ENCODE data around the gene CCDC167. TPM values are rescaled to one million over a fixed set of nuclear protein-coding genes. Genes with fewer than 3 reads are reported as not detected.

CCDC167 gene
- total RNA-seq, 1 experiment from 2014 or later, result 31.9 TPM

DNA sequence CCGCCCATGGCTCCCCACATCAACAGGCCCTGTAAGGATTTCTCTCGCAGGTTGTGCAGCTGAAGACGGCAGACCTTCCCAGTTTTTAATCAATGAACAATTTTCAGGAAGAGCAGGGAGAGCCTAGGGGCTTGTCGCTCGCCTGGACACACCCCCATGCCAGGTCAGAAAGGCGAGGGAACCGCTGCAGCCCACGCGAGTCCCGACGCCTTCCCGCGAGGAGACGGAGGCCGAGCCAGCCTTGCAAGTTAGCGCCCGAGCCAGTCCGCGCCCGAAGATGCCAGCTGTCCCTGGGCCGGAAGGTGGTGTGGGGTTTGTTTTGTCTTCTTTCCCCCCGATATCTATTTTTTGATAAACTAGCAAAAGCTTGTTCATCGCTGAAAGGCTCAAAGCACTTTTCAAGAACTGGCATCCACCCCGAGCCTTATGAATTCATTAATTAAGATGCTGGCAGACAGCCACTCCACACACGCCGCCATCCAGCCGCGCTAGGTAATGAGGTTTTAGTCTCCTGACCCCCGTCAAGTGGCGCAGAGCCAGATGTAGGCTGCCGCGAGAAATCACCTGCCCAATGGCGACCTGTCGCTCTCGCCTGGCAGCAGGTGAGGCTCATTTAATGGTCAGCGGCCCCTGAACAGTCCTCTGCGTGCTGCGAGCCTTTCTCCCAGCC lies 6.6 kb downstream of the CCDC167 start:
- no CpG with 5 or more reads among the region's 38 CpGs for WGBS (ENCODE audit: extremely low coverage, insufficient read length, low lambda C conversion rate)
- TF ChIP-seq, protein P1, sequence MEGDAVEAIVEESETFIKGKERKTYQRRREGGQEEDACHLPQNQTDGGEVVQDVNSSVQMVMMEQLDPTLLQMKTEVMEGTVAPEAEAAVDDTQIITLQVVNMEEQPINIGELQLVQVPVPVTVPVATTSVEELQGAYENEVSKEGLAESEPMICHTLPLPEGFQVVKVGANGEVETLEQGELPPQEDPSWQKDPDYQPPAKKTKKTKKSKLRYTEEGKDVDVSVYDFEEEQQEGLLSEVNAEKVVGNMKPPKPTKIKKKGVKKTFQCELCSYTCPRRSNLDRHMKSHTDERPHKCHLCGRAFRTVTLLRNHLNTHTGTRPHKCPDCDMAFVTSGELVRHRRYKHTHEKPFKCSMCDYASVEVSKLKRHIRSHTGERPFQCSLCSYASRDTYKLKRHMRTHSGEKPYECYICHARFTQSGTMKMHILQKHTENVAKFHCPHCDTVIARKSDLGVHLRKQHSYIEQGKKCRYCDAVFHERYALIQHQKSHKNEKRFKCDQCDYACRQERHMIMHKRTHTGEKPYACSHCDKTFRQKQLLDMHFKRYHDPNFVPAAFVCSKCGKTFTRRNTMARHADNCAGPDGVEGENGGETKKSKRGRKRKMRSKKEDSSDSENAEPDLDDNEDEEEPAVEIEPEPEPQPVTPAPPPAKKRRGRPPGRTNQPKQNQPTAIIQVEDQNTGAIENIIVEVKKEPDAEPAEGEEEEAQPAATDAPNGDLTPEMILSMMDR (conservative IDR thresholded peaks at IDR 0.05), result no peak
- no peak overlapping the region for H2BK12ac ChIP-seq (ENCODE audit: insufficient read length, low read depth, low read length)
- DNase-seq, result no peak
- Mint-ChIP-seq H3K9me3 (no peaks in the 10 kb centered on the region), H3K27me3 (ENCODE audit: low read depth) (peaks cover 1% of the 10 kb centered on the region), H3K27ac (peak overlapping the region; percentile 49 to 86 (median 50); a peak in 3 of 7 replicates), H3K36me3 (ENCODE audit: insufficient read depth in 1 of 3, low read depth in 3 of 3) (no peaks in the 10 kb centered on the region; a peak in 2 of 7 replicates), H3K4me1 (peaks cover 45 to 62% of the 10 kb centered on the region in 2 experiments), H3K4me3 (peak overlapping the region in 1 of 2 experiments; percentile 22; a peak in 2 of 5 replicates)
- H3K9ac ChIP-seq (ENCODE audit: extremely low read depth, insufficient read length, low read length), result no peak overlapping the region
- peaks cover 5% of the 10 kb centered on the region; the same call in 1 of the 2 replicates for H3K4me1 ChIP-seq (ENCODE audit: insufficient read depth, low read length)
- H3K18ac ChIP-seq (ENCODE audit: insufficient read length, low read depth, low read length), result no peak overlapping the region
- H3K4me2 ChIP-seq (ENCODE audit: insufficient read depth, insufficient read length, low read length), result no peak overlapping the region
- no peaks in the 10 kb centered on the region for H3K27me3 ChIP-seq (ENCODE audit: insufficient read depth, low read length)
- H3K4ac ChIP-seq (ENCODE audit: low read depth, low read length), result no peak overlapping the region
- no peak overlapping the region for H2BK15ac ChIP-seq (ENCODE audit: low read depth, low read length)
- H3K79me1 ChIP-seq (ENCODE audit: insufficient read depth, low read depth, low read length, poor library complexity, severe bottlenecking), result no peaks in the 10 kb centered on the region
- no peaks in the 10 kb centered on the region for H3K9me3 ChIP-seq (ENCODE audit: control insufficient read depth, low read depth, low read length)
- H2AFZ ChIP-seq (ENCODE audit: low read length), result no peak overlapping the region
- no peak overlapping the region for H3K56ac ChIP-seq (ENCODE audit: insufficient read length, low read depth, low read length)
- no peak overlapping the region for H2BK20ac ChIP-seq (ENCODE audit: low read depth, low read length, poor library complexity, severe bottlenecking)
- no peak overlapping the region for H3K23ac ChIP-seq (ENCODE audit: insufficient read length, low read depth, low read length)
- H4K5ac ChIP-seq (ENCODE audit: insufficient read length, low read depth, low read length), result no peak overlapping the region
- no peak overlapping the region for H3K14ac ChIP-seq (ENCODE audit: insufficient read depth, low read length)
- no peak overlapping the region for H3T11ph ChIP-seq (ENCODE audit: low read length)
- no peak overlapping the region for H2BK5ac ChIP-seq (ENCODE audit: insufficient read length, low read length)
- no peak overlapping the region for H2AK5ac ChIP-seq (ENCODE audit: insufficient read length, low read length)
- H3K23me2 ChIP-seq (ENCODE audit: insufficient read length, low read depth, low read length, poor library complexity, severe bottlenecking), result no peaks in the 10 kb centered on the region
- no peak overlapping the region for H4K8ac ChIP-seq (replicated peaks; ENCODE audit: insufficient read length, low read depth, low read length)
- H4K91ac ChIP-seq (ENCODE audit: insufficient read length, low read depth, low read length), result no peak overlapping the region
- no peak overlapping the region for H3K27ac ChIP-seq (ENCODE audit: insufficient read length, low read depth, low read length)
- peaks cover 2% of the 10 kb centered on the region for H4K20me1 ChIP-seq (ENCODE audit: control insufficient read depth, insufficient read depth, insufficient read length)
- no peak overlapping the region for H2BK120ac ChIP-seq (ENCODE audit: low read depth, low read length, poor library complexity, severe bottlenecking)
- H3K79me2 ChIP-seq (ENCODE audit: insufficient read depth, low read length), result no peaks in the 10 kb centered on the region
